HepG2 (cell line): ENCODE data around the gene POLDIP3. TPM values are rescaled to one million over a fixed set of nuclear protein-coding genes. Genes with fewer than 3 reads are reported as not detected.
A peak's percentile ranks its signal among the peaks of the same experiment; 100 is the strongest.

Experiments
- DZIP1 ChIP-seq: sonication (generic); formaldehyde crosslinking; IDR thresholded peaks from 2 replicates; pipeline ENCODE4 v1.5.0; 2020; ENCODE audit warnings: mild to moderate bottlenecking, missing genetic modification reagents
- ERF ChIP-seq: IDR thresholded peaks from 2 replicates; pipeline ENCODE4 v1.6.1; 2018; ENCODE audit warnings: missing biosample characterization, missing genetic modification reagents
- JARID2 ChIP-seq: sonication (generic); formaldehyde crosslinking; IDR thresholded peaks from 2 replicates; pipeline ENCODE4 v1.8.1; 2023; ENCODE audit warnings: missing genetic modification reagents, inconsistent platforms; ENCODE audit not compliant: insufficient replicate concordance
- JUN ChIP-seq: sonication (generic); formaldehyde crosslinking; IDR thresholded peaks from 2 replicates; pipeline ENCODE4 v1.4.0; 2020; ENCODE audit warnings: mild to moderate bottlenecking, missing genetic modification reagents
- MEIS1 ChIP-seq: sonication (generic); formaldehyde crosslinking; IDR thresholded peaks from 2 replicates; pipeline ENCODE4 v1.9.0; 2021; ENCODE audit warnings: mild to moderate bottlenecking, missing genetic modification reagents, moderate library complexity, borderline replicate concordance
- MNT ChIP-seq: fragments of 450-650 bp; IDR thresholded peaks from 2 replicates; pipeline ENCODE4 v1.6.1; 2016
- NAIF1 ChIP-seq: sonication (generic); formaldehyde crosslinking; IDR thresholded peaks from 2 replicates; pipeline ENCODE4 v1.5.0; 2020; ENCODE audit warnings: mild to moderate bottlenecking, missing genetic modification reagents, borderline replicate concordance
- NFYC ChIP-seq: IDR thresholded peaks from 2 replicates; pipeline ENCODE4 v1.6.1; 2016; ENCODE audit warnings: missing genetic modification reagents, missing compliant biosample characterization
- PHF21A ChIP-seq: sonication (generic); formaldehyde crosslinking; IDR thresholded peaks from 2 replicates; pipeline ENCODE4 v1.5.0; 2020; ENCODE audit warnings: mild to moderate bottlenecking, missing genetic modification reagents
- POLR2A ChIP-seq, 2 experiments: IDR thresholded peaks; 2 replicates each; pipeline ENCODE4 v1.6.1; 2011; ENCODE audit warnings: low read depth in 2 of 2, low read length in 2 of 2, mild to moderate bottlenecking in 1 of 2, moderate library complexity in 1 of 2; ENCODE audit not compliant: insufficient read depth in 1 of 2
- RARG ChIP-seq: sonication (generic); formaldehyde crosslinking; IDR thresholded peaks from 2 replicates; pipeline ENCODE4 v1.4.0; 2020; ENCODE audit warnings: low read depth, mild to moderate bottlenecking, missing genetic modification reagents
- YY1 ChIP-seq: IDR thresholded peaks from 2 replicates; pipeline ENCODE4 v1.6.1; 2011; ENCODE audit warnings: low read length, low read depth, moderate library complexity, mild to moderate bottlenecking; ENCODE audit not compliant: insufficient read depth, insufficient replicate concordance
- ZBTB42 ChIP-seq: sonication (generic); formaldehyde crosslinking; IDR thresholded peaks from 2 replicates; pipeline ENCODE4 v1.5.0; 2020; ENCODE audit warnings: mild to moderate bottlenecking, missing genetic modification reagents
- ZFP90 ChIP-seq: sonication (generic); formaldehyde crosslinking; IDR thresholded peaks from 2 replicates; pipeline ENCODE4 v1.8.0; 2022; ENCODE audit warnings: missing genetic modification reagents, mild to moderate bottlenecking, inconsistent platforms, borderline replicate concordance
- ZNF180 ChIP-seq: sonication (generic); formaldehyde crosslinking; IDR thresholded peaks from 2 replicates; pipeline ENCODE4 v1.4.0; 2020; ENCODE audit warnings: low read depth, missing genetic modification reagents, borderline replicate concordance
- ZNF44 ChIP-seq: sonication (generic); formaldehyde crosslinking; IDR thresholded peaks from 2 replicates; pipeline ENCODE4 v1.5.1; 2020; ENCODE audit warnings: mild to moderate bottlenecking, missing genetic modification reagents
- polyA plus RNA-seq, 8 experiments: library from polyadenylated mRNA; depleted of rRNA in 3 of 8; stranded (reverse) in 7 of 8; unstranded in 1 of 8; fragments of >200 nt; fragmentation: Illumina TruSeq in 4 of 8; extraction: Trizol in 4 of 8; gene quantifications; 2 replicates each; pipeline versions ENCODE4 v1.2.1 to v1.2.3, GENCODE V29; 2011 to 2016; ENCODE audit warnings: low read depth in 4 of 8, missing spikeins in 1 of 8, mixed read lengths in 1 of 8; ENCODE audit not compliant: insufficient read depth in 1 of 8
- total RNA-seq, 5 experiments: library from RNA; depleted of rRNA; stranded (reverse); fragments of >200 nt; fragmentation: Illumina TruSeq; extraction: Trizol; gene quantifications; 2 replicates each; pipeline ENCODE4 v1.2.3, GENCODE V29; 2016; ENCODE audit warnings: low read depth in 1 of 5
- TF ChIP-seq, protein P1 (sequence below): sonication (generic); formaldehyde crosslinking; conservative IDR thresholded peaks from 2 replicates; pipeline ENCODE4 v1.4.0; 2020; ENCODE audit warnings: mild to moderate bottlenecking, missing genetic modification reagents, moderate library complexity
- TF ChIP-seq, protein P2 (sequence below): sonication (generic); formaldehyde crosslinking; IDR thresholded peaks from 2 replicates; pipeline ENCODE4 v1.5.0; 2020; ENCODE audit warnings: missing genetic modification reagents
- TF ChIP-seq, protein P3 (sequence below): sonication (generic); formaldehyde crosslinking; IDR thresholded peaks from 2 replicates; pipeline ENCODE4 v1.8.1; 2023; ENCODE audit warnings: mild to moderate bottlenecking, missing genetic modification reagents

The POLDIP3 gene
- total and polyA plus RNA-seq, 2 of the 13 experiments (the other 11 are each of a cell fraction or from before 2014, with no cell fraction given): 45.8 to 47.4 TPM

- TF ChIP-seq MNT: no peak
- no peak; the same call in 1 of the 2 replicates for TF ChIP-seq MEIS1 (CRISPR knock-in tag)
- TF ChIP-seq, protein P1, sequence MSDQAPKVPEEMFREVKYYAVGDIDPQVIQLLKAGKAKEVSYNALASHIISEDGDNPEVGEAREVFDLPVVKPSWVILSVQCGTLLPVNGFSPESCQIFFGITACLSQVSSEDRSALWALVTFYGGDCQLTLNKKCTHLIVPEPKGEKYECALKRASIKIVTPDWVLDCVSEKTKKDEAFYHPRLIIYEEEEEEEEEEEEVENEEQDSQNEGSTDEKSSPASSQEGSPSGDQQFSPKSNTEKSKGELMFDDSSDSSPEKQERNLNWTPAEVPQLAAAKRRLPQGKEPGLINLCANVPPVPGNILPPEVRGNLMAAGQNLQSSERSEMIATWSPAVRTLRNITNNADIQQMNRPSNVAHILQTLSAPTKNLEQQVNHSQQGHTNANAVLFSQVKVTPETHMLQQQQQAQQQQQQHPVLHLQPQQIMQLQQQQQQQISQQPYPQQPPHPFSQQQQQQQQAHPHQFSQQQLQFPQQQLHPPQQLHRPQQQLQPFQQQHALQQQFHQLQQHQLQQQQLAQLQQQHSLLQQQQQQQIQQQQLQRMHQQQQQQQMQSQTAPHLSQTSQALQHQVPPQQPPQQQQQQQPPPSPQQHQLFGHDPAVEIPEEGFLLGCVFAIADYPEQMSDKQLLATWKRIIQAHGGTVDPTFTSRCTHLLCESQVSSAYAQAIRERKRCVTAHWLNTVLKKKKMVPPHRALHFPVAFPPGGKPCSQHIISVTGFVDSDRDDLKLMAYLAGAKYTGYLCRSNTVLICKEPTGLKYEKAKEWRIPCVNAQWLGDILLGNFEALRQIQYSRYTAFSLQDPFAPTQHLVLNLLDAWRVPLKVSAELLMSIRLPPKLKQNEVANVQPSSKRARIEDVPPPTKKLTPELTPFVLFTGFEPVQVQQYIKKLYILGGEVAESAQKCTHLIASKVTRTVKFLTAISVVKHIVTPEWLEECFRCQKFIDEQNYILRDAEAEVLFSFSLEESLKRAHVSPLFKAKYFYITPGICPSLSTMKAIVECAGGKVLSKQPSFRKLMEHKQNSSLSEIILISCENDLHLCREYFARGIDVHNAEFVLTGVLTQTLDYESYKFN (CRISPR knock-in tag): peak; percentile 91
- TF ChIP-seq YY1: no peak
- no peak for TF ChIP-seq JARID2 (CRISPR knock-in tag)
- no peak for TF ChIP-seq NFYC (CRISPR knock-in tag)
- no peak for TF ChIP-seq ZFP90 (CRISPR knock-in tag)
- TF ChIP-seq RARG (CRISPR knock-in tag): no peak
- TF ChIP-seq ERF (CRISPR knock-in tag): peak; percentile 38; the same call in 1 of the 2 replicates
- TF ChIP-seq ZBTB42: 0 out of 2 replicates have a peak, but pooled peaks have one; percentile 27
- no peak for TF ChIP-seq DZIP1 (CRISPR knock-in tag)
- no peak for TF ChIP-seq NAIF1
- no peak; a peak in 1 of 4 replicates for TF ChIP-seq POLR2A (IDR thresholded peaks at IDR 0.05; ENCODE audit: insufficient read depth in 1 of 2, low read depth in 2 of 2, low read length in 2 of 2)
- TF ChIP-seq JUN (CRISPR knock-in tag): peak; percentile 46; the same call in 1 of the 2 replicates
- TF ChIP-seq ZNF44 (CRISPR knock-in tag): no peak
- TF ChIP-seq, protein P2, sequence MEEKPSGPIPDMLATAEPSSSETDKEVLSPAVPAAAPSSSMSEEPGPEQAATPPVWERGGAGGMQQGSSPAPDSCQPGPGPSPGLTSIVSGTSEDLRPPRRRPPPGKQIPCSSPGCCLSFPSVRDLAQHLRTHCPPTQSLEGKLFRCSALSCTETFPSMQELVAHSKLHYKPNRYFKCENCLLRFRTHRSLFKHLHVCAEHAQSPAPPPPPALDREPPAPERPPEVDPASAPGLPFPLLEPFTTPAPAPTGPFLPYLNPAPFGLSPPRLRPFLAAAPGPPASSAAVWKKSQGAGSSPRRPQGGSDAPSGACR (CRISPR knock-in tag): 0 out of 2 replicates have a peak, but pooled peaks have one; percentile 35
- peak; percentile 73; the same call in 1 of the 2 replicates for TF ChIP-seq PHF21A (CRISPR knock-in tag)
- no peak for TF ChIP-seq ZNF180
- TF ChIP-seq, protein P3, sequence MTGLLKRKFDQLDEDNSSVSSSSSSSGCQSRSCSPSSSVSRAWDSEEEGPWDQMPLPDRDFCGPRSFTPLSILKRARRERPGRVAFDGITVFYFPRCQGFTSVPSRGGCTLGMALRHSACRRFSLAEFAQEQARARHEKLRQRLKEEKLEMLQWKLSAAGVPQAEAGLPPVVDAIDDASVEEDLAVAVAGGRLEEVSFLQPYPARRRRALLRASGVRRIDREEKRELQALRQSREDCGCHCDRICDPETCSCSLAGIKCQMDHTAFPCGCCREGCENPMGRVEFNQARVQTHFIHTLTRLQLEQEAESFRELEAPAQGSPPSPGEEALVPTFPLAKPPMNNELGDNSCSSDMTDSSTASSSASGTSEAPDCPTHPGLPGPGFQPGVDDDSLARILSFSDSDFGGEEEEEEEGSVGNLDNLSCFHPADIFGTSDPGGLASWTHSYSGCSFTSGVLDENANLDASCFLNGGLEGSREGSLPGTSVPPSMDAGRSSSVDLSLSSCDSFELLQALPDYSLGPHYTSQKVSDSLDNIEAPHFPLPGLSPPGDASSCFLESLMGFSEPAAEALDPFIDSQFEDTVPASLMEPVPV (CRISPR knock-in tag): 0 out of 2 replicates have a peak, but pooled peaks have one; percentile 33
These were observed 27.2 kb upstream of the POLDIP3 start (continued) for GRCh38 chr22:42641801-42642413.
